NCI-H345 (cell line): Measurements from ENCODE around the gene USHBP1.
A peak's percentile ranks its signal among the peaks of the same experiment; 100 is the strongest.

Experiments
- DNase-seq: peaks from one replicate; lab custom pipeline; 2025; lab: John Stamatoyannopoulos, UW

The USHBP1 gene

GRCh38 chr19:17262557-17262956, 2.0 kb downstream of the USHBP1 start:
- DNase-seq: no peak

GRCh38 chr19:17260842-17261325, 3.7 kb downstream of the USHBP1 start:
- peak; percentile 74 for DNase-seq

- no peak for DNase-seq
These were observed 4.6 kb downstream of the USHBP1 start for GRCh38 chr19:17259934-17260333.

GRCh38 chr19:17259118-17259780, 5.3 kb downstream of the USHBP1 start:
- DNase-seq: no peak

- DNase-seq: no peak
These were observed 8.4 kb downstream of the USHBP1 start for GRCh38 chr19:17256130-17256529.

GRCh38 chr19:17255150-17255621, 9.4 kb downstream of the USHBP1 start:
- DNase-seq: no peak

- DNase-seq: no peak
These were observed 9.9 kb downstream of the USHBP1 start for GRCh38 chr19:17254636-17255035.

- DNase-seq: no peak
These were observed 14.5 kb downstream of the USHBP1 start for GRCh38 chr19:17249887-17250548.

GRCh38 chr19:17248011-17248776, 16.4 kb downstream of the USHBP1 start:
- DNase-seq: no peak

GRCh38 chr19:17246681-17247425, 17.7 kb downstream of the USHBP1 start:
- DNase-seq: no peak

GRCh38 chr19:17245535-17245984, 19.0 kb downstream of the USHBP1 start, which contains the start of gene NR2F6:
NR2F6 (minus strand) TSS chr19:17245919; CDS start chr19:17245220, 699 bp downstream.
- no peak for DNase-seq

GRCh38 chr19:17244618-17245534, 19.7 kb downstream of the USHBP1 start:
- DNase-seq: no peak

GRCh38 chr19:17243830-17244617, 20.5 kb downstream of the USHBP1 start:
- DNase-seq: no peak

GRCh38 chr19:17243211-17243829, 21.2 kb downstream of the USHBP1 start:
- DNase-seq: no peak

GRCh38 chr19:17242431-17243208, 21.9 kb downstream of the USHBP1 start:
- DNase-seq: no peak

- no peak for DNase-seq
These were observed 23.6 kb downstream of the USHBP1 start for GRCh38 chr19:17240826-17241399.

- no peak for DNase-seq
These were observed 24.3 kb downstream of the USHBP1 start for GRCh38 chr19:17240062-17240752.
